Medulla oblongata (tissue), 1 donor: ENCODE results near the gene MPG.

Experiments
- DNase-seq: peaks from one replicate; pipeline ENCODE4 v3.0.0-alpha.2; 2015; ENCODE audit errors: extremely low spot score

MPG gene

DNA sequence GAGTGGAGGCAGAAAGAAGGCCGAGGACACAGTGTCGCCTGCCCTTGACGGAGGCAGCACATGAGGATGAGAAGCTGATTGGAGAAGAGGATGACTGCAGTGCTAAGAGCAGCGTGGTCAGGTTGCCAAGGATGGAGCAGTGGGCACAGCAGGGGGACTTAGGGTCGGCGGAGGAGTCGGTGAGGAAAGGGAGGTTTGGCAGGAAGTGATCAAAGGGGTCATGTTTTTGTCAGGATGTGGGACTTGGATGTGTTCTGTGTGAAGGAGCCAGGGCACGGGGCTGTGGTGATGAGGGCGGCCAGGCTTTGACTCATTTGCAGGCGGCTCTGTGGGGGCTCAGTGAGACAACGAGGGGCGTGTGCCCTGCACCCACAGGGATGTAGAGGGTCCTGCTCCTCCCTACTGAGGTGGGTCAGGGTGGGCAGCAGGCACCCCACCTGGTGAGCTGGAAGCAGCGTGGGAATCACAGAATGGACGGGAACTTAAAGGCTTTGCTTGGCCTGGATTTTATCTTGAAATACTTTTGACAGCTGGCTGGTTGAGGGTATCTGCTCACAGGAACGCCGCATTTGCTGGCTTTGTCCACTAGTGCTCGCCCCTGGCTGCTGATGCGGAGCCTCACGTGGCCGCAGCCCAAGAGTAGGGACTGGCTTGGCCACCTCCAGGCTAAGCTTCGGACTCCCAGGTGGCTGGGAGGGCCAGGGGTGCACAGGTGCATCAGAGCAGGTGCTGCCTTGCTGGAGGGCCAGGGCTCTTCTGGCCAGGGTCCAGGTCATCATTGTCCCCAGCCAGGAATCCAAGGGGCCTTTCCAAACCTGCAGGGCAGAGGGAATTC lies 6.0 kb downstream of the MPG start:
- no peak for DNase-seq

DNA sequence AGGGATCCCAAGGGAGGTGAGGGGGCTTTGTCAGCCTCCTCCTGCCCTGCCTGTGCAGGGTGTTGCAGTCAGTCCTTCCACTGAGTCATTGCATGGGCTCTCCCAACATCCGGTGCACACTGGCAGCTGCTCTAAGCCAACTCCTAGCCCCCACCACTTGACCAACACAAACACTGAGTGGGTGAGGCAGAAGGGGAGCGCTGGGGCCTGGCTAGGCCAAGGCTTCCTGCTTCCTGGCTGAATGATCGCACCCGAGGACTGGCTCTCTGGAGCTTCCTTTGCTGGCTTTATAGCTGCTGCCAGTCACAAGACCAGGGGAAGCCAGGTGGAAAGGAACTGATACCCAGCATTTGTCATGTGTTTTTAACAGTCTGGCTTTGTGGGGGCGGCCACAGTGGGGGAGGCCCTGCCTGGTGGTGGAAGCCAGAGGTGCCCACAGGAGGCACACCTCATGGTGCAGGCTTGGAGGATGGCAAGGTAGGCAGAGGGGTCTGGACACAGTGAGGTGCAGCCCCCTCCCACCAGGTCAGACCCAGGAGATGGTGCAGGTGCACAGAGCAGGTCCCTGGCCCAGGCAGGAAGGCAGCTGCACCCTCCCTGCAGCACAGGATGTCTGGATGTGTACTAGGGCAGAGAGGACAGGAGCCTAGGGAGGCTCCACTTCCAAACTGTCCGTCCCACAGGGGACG lies 6.8 kb downstream of the MPG start:
- peak; percentile 35 for DNase-seq

DNA sequence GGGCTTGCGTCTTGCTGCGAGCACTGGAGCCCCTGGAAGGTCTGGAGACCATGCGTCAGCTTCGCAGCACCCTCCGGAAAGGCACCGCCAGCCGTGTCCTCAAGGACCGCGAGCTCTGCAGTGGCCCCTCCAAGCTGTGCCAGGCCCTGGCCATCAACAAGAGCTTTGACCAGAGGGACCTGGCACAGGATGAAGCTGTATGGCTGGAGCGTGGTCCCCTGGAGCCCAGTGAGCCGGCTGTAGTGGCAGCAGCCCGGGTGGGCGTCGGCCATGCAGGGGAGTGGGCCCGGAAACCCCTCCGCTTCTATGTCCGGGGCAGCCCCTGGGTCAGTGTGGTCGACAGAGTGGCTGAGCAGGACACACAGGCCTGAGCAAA lies 7.4 kb downstream of the MPG start:
- no peak for DNase-seq

DNA sequence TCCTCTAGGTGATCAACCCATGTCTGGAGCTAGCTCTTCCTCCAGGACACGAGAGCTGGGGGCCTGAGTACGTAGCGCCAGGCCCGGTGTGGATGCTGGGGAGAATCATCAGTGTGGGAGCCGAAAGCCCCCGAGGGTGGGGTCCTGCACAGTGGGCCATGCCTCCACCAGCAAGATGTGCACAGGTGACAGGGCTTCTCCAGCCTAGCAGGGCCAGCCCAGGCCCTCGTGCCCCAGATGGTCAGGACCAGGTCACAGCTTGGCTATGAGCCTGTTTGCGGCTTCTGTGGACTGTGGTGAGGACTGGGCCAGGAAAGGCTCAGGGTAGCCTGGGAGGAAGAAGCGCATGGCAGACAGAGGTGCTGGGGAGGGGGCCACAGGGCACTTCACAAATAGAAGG lies 7.8 kb downstream of the MPG start:
- DNase-seq = no peak

DNA sequence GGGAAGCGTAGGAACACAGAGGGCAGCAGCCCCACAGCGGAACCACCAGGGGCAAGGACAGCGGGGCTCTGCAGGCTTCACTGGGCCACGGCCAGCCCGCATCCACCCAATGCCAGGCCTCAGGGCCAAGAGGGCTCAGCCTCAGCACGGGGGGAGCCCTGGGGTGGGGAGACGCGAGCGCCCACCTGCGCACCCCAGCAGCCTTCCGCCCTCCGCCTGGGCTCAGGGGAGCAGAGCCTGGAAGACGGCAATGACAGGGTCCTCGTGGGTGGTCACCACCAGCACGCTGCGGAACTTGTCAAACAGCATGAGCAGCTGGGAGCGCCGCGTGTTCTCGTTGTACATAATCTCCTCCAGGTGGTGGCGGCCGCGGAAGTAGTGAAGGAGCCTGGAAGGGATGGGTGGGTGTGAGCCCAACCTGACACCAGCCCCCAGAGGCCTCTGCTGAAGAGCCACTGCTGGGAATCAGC lies 8.5 kb downstream of the MPG start:
- no peak for DNase-seq

DNA sequence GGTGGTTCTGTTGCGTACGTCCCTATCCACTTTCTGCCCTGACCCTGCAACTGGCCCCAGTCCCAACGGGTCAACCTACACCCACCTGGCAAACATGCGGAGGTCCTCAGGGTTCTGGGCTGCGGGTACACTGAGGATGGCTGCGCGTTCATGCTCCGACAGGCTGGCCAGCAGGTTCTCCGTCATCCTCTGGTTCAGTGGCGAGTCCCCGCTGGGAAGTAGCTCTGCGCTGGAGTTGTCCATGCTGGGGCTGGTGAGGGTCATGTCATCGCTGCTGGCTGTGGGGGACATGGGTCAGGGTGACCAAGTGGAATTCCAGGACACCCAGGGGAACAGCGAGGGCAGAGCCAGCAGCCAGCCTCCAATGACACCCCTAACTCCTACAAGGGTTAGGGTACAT lies 10.6 kb downstream of the MPG start:
- DNase-seq = no peak

DNA sequence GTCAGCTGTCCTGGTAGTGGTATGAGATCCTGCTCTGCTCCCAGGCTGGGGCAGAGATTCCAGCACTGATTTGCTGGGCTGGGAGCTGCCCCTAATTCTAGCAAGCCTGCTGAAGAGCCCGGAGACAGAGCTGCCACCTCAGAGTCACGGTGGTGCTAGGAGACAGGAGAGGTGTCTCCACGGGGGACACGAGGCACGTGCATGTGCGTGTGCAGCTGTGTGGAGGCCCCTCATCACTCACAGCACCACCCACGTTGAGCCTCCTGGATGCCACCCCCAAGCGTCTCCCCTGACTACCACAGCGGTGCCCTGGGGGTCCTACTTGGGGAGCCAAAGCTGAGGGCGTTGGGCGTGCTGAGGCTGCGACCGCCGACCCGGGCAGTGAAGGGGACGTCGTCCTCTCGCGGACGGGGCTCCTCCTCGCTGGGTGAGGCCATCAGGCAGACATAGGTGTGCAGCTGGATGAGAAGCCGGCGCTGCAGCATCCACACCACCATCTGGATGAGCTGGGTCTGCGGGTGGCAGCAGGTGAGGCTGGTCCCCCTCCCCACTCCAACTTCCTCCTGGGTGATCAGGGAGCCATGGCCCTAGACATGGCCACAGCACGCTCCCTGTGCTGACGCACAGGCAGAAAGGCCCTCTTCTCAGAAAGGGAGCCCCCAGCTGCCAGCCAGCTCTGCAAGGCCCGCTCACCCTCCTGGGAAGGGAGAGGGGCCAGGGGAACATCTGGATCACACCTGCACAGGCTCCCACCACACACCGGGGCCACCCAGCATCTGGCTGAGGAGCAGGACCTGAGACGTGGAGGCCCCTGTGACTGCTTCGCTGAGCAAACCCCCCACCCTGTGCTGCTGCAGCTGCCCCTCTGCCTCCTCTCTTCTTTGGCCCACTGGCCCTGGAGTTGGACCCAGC lies 11.6 kb downstream of the MPG start:
- no peak for DNase-seq

DNA sequence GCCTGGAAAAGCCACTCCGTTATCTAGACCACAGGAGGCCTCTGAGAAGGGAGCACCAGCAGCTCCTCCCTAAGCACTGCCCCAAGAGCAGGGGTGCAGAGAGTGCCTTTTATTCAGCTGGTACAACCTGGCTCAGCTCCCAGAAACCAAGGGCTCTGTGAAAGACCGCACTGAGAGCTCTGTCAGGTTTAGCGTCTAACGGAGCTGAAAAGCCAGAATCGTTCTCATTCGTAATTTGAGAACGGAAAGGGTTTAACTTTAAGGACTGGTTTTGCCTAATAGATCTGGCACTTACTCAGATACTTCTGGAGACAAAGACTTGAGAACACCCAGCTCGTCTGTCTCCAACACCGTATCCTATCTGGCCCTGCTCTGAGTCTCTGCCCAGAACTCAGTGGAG lies 13.5 kb downstream of the MPG start:
- peak; percentile 93 for DNase-seq

DNA sequence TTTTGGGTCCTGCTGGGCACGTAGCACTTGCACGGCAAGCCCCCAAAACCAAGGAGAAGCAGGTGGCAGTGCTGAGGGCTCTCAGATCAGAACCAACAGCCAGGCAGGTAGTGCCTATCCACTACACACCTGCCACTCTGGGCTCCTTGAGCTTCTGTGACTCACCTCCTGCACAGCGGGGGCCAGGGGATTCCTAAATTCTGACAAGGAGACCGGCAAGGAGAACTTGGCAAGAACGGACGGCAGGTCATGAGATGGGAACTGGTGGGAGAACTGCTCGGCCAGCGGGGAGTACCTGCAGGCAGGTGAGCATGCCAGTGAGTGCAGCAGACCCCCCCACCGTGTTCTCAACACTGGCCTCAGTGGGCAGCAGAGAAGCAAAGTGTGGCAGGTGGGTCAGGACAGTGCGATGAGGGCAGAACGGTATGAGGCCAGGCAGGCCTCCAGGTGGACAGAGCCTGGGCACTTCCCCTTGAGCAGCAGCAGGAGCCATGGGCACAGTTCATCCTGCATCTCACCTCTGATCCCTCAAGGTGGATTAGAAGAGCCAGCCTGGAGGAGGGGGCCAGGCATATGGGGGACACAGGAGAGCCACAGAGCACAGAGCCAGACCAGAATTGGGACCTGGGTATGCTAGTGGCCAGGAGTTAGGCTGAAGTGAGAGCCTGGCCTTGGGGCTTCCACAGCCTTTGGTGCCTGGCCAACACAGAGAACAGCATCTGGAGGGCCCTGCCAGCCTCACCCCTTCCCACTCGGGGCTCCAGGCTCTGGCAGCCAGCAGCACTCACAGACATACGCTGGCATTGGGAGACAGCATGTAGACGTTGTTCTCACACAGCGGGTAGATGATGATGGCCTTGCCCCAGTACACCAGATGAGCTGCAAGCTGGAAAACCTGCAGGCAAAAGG lies 14.7 kb downstream of the MPG start:
- DNase-seq = no peak

GRCh38 chr16:94918-95265 lies 16.9 kb downstream of the MPG start:
- no peak for DNase-seq

DNA sequence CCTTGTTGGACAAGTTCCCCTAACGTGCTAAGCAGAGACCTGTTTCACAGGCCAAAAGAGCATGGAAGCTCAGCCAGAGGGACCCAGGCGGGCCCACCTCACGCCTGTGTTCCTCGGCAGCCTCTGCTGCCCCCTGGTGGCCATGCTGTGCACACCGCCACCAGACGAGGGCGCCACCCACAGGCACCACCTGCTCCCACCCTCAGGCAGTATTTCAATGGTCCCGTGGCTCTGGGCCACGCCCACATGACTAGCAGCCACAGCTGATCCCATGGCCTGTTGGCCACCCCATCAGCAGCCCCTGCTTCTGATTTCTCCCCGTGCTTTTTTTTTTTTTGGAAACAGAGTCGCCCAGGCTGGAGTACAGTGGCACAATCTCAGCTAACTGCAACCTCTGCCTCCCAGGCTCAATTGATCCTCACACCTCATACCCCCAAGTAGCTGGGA lies 18.9 kb downstream of the MPG start:
- DNase-seq = peak; percentile 92

DNA sequence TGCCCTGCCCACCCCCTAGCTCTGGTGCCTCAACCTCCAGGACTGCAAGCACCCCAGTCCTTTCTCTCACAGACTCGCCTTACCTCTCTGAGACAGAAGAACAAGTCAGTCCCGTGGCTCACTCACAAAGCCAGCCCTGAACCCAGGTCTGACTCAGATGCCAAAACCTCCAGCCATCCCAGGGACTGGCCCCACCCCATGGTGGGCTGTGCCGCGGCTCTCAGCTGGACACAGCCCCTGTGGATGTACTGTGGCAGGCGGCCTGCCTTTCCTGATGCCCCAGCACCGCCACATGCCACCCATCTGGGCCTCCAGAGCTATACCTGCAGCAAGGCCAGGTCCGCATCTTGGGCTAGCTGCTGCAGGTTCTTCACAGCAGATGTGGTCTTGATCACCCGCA lies 19.8 kb downstream of the MPG start:
- DNase-seq = no peak

DNA sequence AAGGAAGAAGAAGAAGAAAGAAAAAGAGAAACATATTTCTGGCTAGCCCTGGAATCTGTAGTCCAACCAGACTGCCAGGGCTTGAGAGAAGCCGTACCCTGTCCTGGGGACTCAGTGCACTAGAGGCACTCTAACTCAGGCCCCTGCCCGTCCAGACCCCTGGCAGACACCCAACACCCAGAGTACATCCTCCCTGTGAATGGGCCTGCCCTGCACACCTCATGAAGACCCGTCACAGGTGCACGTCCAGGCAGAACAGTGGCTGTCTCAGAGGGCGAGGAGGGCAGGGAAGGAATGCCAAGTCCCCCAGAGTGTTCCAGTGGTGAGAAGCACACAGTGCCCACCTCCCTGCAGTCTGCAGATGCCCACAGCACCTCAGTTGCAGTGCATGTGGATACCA lies 23.0 kb downstream of the MPG start:
- DNase-seq = no peak

DNA sequence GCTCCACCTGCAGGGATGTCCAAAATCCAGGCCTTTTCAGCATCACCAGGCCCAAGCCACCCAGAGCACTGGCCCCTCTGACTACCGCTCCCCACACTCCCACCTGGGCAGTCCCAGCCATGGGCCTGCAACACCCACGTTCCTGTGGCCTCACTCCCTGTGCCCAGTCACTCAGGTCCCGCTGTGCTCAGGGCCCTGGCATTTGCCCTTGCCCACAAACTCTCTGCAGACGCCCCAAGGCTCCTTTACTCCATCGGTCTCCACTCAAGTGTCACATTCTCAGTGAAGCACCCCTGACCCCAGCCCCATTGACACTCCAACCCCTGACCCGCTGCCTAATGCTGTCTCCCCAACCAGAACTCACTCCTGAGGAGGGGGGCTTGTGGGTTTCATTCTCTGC lies 23.6 kb downstream of the MPG start:
- DNase-seq = no peak

GRCh38 chr16:102060-102855 lies 24.2 kb downstream of the MPG start:
- peak; percentile 64 for DNase-seq

GRCh38 chr16:104355-104754 lies 26.3 kb downstream of the MPG start:
- DNase-seq = no peak

DNA sequence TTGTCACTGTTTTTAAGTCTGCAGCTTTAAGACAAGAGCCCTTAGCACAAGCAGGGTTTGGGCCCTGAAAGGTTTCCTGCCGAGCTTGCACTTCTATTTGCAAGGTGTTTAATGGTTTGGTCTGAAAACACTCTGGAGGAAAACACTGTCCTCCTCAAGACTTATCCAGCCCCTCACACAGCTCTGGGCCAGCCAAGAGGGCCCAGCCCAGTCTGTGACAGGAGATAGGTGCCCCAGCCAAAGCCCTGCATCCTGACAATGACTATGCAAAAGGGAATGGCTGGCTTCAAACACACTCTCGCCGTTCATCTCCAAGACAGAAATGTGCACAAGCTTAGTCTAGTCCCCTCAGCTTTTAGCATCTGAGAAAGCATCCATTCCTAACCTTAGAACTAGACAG lies 26.9 kb downstream of the MPG start:
- DNase-seq = no peak

GRCh38 chr16:105521-105920 lies 27.5 kb downstream of the MPG start:
- no peak for DNase-seq

DNA sequence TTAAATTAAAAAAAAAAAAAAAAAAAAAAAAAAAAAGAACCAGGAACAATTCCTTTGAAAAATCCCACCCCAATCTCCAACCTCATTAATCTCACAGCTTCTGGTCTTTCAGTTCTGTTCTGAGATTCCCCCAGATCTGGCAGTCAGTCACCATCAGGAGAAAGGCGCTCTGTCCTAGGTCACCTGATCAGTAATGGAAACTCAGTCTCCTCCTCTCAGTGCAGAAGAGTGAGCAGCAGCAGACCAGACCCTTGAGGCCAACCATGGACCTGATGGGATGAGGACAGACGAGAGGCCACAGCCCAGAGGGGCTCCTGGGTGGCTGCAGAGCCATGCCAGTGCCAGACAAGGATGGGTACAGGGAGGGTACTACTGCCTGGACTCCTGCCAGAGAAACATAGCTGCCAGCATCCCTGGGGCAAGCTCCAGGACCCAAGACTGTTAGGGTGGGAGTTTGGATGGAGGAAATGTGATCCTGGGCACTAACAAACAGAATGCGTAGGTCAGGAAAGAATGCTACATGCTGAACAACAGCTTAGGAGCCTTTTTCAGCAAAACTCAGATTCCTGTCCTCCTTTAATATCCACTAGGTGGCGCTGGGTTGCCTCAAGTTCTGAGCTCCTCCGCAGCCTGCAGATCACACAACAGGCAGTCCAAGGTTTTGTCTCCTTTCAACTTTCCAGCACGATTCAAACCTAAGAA lies 28.7 kb downstream of the MPG start:
- DNase-seq = peak; percentile 88
